ENCODE results near the gene SPO11.
A peak's percentile ranks its signal among the peaks of the same experiment; 100 is the strongest.

The SPO11 gene

GRCh38 chr20:57310821-57311514, 18.6 kb upstream of the SPO11 start:
- DNase-seq, result no peak

- no peak for DNase-seq
These were observed 17.5 kb upstream of the SPO11 start for GRCh38 chr20:57312138-57312537.

GRCh38 chr20:57313230-57313629, 16.4 kb upstream of the SPO11 start:
- DNase-seq, result no peak

DNA sequence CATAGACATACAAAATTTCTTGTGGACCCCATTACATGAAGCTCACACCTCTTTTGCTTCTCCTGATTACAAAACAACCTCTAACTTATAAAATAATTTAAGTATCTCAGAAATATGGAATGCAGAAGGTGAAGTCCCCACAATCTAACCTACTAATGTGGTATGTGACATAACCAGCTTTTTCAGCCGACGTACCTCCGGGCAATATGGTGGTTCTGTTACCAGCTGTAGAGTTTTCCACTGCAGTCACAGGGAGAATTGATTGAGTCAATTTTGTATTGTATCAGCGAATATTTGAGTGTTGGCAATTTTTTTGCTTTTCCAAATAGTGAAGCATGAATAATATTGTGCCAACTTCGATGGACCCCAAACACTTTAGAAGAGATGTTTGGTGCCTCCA, 15.7 kb upstream of the SPO11 start:
- DNase-seq, result no peak

DNA sequence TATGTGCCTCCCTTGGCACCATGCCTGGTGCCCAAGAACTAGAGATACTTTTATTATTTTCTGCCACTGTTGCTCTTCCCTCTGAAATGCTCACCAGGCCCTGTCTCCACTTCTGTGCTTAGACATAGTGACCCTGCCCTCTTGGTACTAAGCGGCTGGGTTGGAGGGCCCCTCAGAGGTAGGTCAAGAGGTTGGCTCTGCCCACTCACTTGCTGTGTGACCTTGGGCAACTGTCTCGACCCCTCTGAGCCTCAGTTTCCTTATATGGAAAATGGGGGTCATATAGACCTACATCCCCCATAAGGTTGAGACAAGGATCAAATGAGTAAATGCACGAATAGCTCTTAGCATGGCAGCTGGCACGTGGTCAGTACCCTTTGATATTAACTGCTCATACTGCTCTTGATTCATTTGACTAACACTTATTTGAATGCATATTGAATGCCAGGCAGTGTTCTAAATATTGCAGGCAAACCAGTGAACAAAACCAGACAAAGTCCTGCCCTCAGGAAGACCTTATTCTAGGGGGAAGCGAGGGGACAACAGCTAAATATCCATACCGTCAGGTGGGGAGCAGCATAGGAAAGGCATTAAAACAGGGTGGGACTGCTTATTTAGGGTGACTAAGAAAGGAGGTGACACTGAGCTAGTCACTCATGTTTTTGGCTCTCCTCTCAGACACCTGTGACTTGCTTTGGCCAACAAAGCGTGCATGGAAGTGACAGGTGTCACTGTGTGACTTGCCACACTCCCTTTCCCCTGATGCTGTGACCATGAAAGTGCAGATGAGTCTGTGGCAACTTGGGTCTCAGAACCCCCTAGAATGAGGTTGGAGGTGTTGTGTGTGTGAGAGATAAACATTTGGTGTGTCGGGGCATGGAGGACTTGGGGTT, 14.3 kb upstream of the SPO11 start:
- DNase-seq, result no peak

- no peak for DNase-seq
These were observed 13.6 kb upstream of the SPO11 start for GRCh38 chr20:57315976-57316480.

- no peak for DNase-seq
These were observed 12.8 kb upstream of the SPO11 start for GRCh38 chr20:57316795-57317201.

DNA sequence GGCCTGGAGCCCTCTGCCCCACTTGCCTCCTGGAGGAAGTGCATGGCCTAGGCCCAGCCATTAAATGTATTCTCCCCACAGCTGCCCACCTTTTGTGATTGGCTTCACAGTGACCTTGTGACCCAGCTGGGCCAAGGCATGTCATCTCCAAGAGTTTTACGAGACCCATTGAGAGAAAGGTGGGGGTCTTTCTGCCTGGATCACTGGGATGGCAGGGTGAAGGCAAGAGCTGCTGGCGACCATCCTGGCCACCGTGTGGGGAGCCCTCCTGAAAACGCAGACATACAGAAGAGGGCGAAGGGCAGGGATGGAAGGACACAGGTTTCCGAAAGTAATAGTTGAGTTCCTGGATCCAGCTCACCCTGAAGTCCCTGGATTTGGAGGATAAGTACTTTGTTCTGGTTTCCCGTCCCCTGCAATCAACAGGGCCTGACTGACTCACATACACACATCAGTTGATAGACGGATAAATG, 12.3 kb upstream of the SPO11 start:
- no peak for DNase-seq

DNA sequence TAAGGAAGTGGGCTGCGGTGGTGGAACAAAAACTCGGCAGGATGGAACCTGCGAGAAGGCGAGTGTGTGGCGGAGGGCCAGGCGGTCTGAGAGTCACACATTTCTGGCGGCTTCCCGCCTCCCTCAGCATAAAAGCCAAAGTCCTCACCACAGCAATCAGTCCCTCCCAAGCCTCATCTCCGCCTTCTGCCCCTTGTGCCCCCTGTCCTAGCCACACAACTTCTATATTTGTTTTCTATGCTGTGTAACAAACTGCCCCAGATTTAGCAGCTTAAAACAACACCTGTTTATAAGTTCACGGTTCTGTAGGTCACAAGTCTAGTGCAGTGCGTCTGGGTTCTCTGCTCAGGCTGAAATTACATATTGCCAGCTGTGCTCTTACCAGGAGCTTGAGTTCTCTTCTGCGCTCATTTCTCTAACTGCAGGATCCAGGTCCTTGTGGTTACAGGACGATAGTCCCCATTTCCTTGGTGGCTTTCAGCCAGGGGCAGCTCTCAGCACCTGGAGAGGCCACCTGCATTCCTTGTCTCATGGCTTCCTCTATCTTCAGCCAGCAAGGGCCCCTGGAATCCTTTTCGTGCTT, 11.7 kb upstream of the SPO11 start:
- DNase-seq, result no peak

- no peak for DNase-seq
These were observed 10.0 kb upstream of the SPO11 start for GRCh38 chr20:57319584-57319983.

GRCh38 chr20:57320358-57320757, 9.2 kb upstream of the SPO11 start:
- DNase-seq, result no peak

DNA sequence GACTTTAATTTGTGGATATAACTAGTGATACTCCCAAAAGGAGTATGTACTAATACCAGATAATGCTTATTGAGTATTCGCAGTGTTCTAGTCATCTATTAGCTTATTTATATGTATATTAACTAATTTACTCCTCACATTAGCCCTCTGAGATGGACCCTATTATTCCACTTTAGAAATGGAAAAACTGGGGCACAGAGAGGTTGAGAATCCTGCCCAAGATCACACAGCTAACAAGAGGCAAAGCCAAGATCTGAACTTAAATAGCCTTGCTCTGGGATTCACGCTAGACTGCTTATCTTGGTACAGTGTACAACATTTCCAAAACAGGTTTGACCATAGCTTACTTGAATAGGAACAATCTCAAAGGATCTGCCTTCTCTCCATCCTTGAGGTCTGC, 8.5 kb upstream of the SPO11 start:
- DNase-seq, result no peak

GRCh38 chr20:57322476-57322875, 7.1 kb upstream of the SPO11 start:
- no peak for DNase-seq

GRCh38 chr20:57323034-57323433, 6.6 kb upstream of the SPO11 start:
- no peak for DNase-seq

DNA sequence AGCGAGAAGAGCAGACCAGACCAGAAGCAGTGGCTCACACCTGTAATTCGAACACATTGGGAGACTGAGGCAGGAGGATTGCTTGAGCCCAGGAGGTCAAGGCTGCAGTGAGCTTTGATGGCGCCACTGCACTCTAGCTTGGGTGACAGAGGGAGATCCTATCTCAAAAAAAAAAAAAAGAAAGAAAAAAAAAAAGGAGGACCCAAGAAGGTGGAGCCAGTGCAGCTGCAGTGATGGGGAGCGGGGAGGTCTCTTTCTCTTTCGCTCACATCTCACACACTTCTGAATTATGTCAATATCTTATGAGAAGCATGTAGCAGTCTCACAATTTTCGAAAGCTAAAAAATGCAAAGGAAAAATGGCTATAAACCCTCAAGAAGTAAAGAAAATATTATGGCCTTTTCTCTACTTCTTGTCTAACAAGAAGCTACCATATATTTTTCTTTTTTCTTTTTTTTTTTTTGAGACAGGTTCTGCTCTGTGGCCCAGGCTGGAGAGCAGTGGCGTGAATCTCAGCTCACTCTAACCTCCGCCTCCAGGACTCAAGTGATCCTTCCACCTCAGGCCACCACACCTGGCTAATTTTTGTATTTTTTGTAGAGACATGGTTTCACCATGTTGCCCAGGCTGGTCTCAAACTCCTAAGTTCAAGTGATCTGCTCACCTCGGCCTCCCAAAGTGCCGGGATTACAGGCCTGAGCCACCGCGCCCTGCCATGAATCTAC, 3.8 kb upstream of the SPO11 start:
- no peak for DNase-seq

- peak; percentile 45 for DNase-seq
These were observed 2.7 kb upstream of the SPO11 start for GRCh38 chr20:57326667-57327455.

GRCh38 chr20:57327820-57328219, 1.8 kb upstream of the SPO11 start:
- DNase-seq, result no peak

- no peak for DNase-seq
These were observed 1.4 kb downstream of the SPO11 start for GRCh38 chr20:57330998-57331397.

DNA sequence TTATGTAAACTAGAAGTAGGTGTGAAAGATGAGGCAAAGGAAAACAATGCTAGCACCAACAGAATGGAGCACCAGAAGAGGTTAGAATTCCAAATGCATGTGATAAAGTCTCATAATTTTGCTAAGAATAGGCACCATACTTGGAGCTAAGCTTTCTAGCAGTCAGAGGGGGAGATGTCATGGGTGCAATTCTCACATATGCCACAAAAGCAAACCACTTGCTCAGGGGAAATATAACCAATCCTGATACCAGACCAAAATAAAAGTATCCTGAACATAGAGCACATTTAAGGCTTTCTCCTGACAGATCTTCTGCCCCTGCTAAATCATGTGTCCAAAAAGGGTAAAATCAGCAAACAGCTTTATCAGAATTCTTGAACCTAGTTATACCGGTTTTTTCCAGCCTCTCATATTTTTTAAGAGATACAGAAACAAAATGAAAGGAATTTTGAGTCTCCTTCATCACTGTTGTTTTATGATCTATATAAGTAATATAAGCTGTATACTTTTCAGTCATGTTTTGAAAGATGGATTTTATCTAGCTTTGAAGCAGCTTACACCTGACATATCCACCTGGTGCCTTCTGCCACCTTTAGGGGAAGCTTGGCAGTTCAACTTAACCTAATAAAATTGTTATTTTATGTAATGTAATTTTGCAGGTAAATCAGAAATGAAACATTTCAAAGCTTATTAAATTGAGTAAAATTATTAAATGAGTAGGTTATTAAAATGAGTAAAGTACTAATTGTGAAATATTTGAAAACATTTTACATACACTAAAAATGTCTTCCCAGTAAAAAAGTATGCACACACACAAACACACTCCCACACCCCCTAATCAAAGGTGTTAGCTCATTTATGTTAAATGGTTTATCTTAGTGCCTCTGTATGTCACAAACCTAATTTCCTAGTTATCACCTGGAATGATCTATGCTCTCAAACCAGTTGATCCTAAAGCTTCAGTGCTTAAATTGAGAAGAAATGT, 2.8 kb downstream of the SPO11 start:
- DNase-seq, result no peak

DNA sequence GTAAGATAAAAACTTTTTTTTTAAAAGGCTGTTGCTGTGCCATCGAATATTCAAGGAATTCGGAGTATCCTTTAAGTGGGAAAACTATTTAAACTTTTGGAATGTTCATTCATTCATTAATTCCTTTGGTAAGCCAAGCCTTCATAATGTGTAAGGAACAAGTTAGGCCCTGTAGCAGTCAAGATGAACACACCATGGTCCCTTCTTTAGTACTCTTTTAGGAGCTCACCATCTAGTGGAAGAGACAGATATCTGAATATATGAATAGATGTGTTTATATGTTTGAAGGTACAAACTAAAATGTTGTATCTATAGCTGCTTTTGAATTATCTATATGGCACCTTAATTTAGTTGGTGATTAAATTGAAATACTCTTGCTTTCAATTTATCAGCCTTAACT, 5.8 kb downstream of the SPO11 start:
- DNase-seq, result no peak

All from right kidney (tissue), 1 donor.